IMR-90 (cell line): ENCODE results near the gene ERBB4. TPM values are rescaled to one million over a fixed set of nuclear protein-coding genes. Genes with fewer than 3 reads are reported as not detected.

Experiments
- ATAC-seq: fragments of 200-7000 bp; cut with Tn5 transposase; 2 replicates; pipeline ENCODE4 v1.9.1; 2020; ENCODE audit warnings: low read depth, mild to moderate bottlenecking, moderate library complexity
- BruUV-seq: library from RNA; stranded (reverse); fragments of 400-500 nt; replicated peaks from 2 replicates; lab custom pipeline; 2021; lab: Mats Ljungman, UMichigan
- CTCF ChIA-PET: fragments of 300-600 bp; formaldehyde crosslinking; extraction: SDS; loops from one replicate; lab custom pipeline; 2021; ENCODE audit warnings: antibody characterized with exemption; lab: Yijun Ruan, JAX
- POLR2A ChIA-PET: fragments of 300-600 bp; sonication (Branson Sonifier 250); formaldehyde crosslinking; loops from one replicate; lab custom pipeline; 2022; ENCODE audit warnings: antibody characterized with exemption; ENCODE audit not compliant: unreplicated experiment; lab: Charles Lee
- DNase-seq: peaks from one replicate; pipeline ENCODE4 v3.0.0; 2013
- H2AFZ ChIP-seq: replicated peaks from 2 replicates; pipeline ENCODE3; 2013; ENCODE audit warnings: low read length, mild to moderate bottlenecking; ENCODE audit not compliant: poor library complexity
- H2AK5ac ChIP-seq: 2 replicates; pipeline ENCODE4 v1.6.1; 2013; ENCODE audit warnings: low read depth, low read length, inconsistent platforms
- H2AK9ac ChIP-seq: replicated peaks from 2 replicates; pipeline ENCODE3; 2013; ENCODE audit warnings: mild to moderate bottlenecking, low read depth, low read length, moderate library complexity; ENCODE audit not compliant: poor library complexity
- H2BK120ac ChIP-seq: 2 replicates; pipeline ENCODE4 v1.6.1; 2013; ENCODE audit warnings: low read depth, low read length, inconsistent platforms
- H2BK15ac ChIP-seq: 3 replicates; pipeline ENCODE4 v1.6.1; 2013; ENCODE audit warnings: low read depth, low read length, inconsistent platforms
- H2BK20ac ChIP-seq: 2 replicates; pipeline ENCODE4 v1.6.1; 2013; ENCODE audit warnings: low read depth, mild to moderate bottlenecking, inconsistent platforms, low read length, moderate library complexity
- H2BK5ac ChIP-seq: 2 replicates; pipeline ENCODE4 v1.6.1; 2013; ENCODE audit warnings: mild to moderate bottlenecking, low read depth, low read length, inconsistent platforms; ENCODE audit not compliant: poor library complexity, severe bottlenecking
- H3K14ac ChIP-seq: replicated peaks from 2 replicates; pipeline ENCODE4 v1.6.1; 2013; ENCODE audit warnings: low read depth, low read length, inconsistent platforms
- H3K18ac ChIP-seq: 2 replicates; pipeline ENCODE4 v1.6.1; 2013; ENCODE audit warnings: low read depth, low read length, control low read depth
- H3K23ac ChIP-seq: 2 replicates; pipeline ENCODE4 v1.6.1; 2013; ENCODE audit warnings: low read depth, low read length, inconsistent platforms
- H3K27ac ChIP-seq: 2 replicates; pipeline ENCODE4 v1.5.1; 2013; ENCODE audit warnings: mild to moderate bottlenecking, control low read depth, low read length; ENCODE audit not compliant: insufficient read depth
- H3K27me3 ChIP-seq: 2 replicates; pipeline ENCODE4 v1.6.1; 2013; ENCODE audit warnings: low read length; ENCODE audit not compliant: control insufficient read depth, insufficient read depth
- H3K36me3 ChIP-seq: 2 replicates; pipeline ENCODE4 v1.6.1; 2013; ENCODE audit warnings: low read length, mixed read lengths; ENCODE audit not compliant: control insufficient read depth, insufficient read depth
- H3K4ac ChIP-seq: 2 replicates; pipeline ENCODE4 v1.6.1; 2013; ENCODE audit warnings: low read depth, low read length, inconsistent platforms
- H3K4me1 ChIP-seq: 2 replicates; pipeline ENCODE4 v1.6.1; 2013; ENCODE audit warnings: low read length, mixed read lengths; ENCODE audit not compliant: control insufficient read depth, insufficient read depth
- H3K4me2 ChIP-seq: 2 replicates; pipeline ENCODE4 v1.6.1; 2013; ENCODE audit warnings: low read depth, mild to moderate bottlenecking, control low read depth, low read length, moderate library complexity
- H3K4me3 ChIP-seq: 2 replicates; pipeline ENCODE4 v1.5.1; 2013; ENCODE audit warnings: low read depth, mild to moderate bottlenecking, control low read depth, low read length, moderate library complexity; ENCODE audit not compliant: insufficient read depth
- H3K56ac ChIP-seq: 2 replicates; pipeline ENCODE4 v1.6.1; 2013; ENCODE audit warnings: low read length, inconsistent platforms; ENCODE audit not compliant: insufficient read depth; ENCODE audit errors: extremely low read depth
- H3K79me1 ChIP-seq, 2 experiments: 2 replicates each; pipeline ENCODE4 v1.6.1; 2013; ENCODE audit warnings: low read length in 2 of 2, inconsistent platforms in 1 of 2, low read depth in 1 of 2
- H3K9ac ChIP-seq: 2 replicates; pipeline ENCODE4 v1.6.1; 2013; ENCODE audit warnings: low read depth, low read length, control low read depth
- H3K9me1 ChIP-seq: 2 replicates; pipeline ENCODE4 v1.6.1; 2013; ENCODE audit warnings: low read length, inconsistent platforms; ENCODE audit not compliant: insufficient read depth
- H3K9me3 ChIP-seq: 2 replicates; pipeline ENCODE4 v1.6.1; 2013; ENCODE audit warnings: low read length; ENCODE audit not compliant: control insufficient read depth, insufficient read depth
- H4K20me1 ChIP-seq: 2 replicates; pipeline ENCODE4 v1.6.1; 2013; ENCODE audit warnings: low read length, inconsistent platforms; ENCODE audit not compliant: insufficient read depth
- H4K5ac ChIP-seq: 2 replicates; pipeline ENCODE4 v1.6.1; 2013; ENCODE audit warnings: mild to moderate bottlenecking, low read depth, low read length, control low read depth
- H4K8ac ChIP-seq, 2 experiments: 2 replicates each; pipeline ENCODE4 v1.6.1; 2013; ENCODE audit warnings: low read depth in 2 of 2, low read length in 2 of 2, control low read depth in 1 of 2, inconsistent platforms in 1 of 2
- H4K91ac ChIP-seq: 2 replicates; pipeline ENCODE4 v1.6.1; 2013; ENCODE audit warnings: low read depth, low read length, inconsistent platforms; ENCODE audit not compliant: insufficient read depth
- CEBPB ChIP-seq: IDR thresholded peaks from 2 replicates; pipeline ENCODE4 v1.6.1; 2012; ENCODE audit warnings: low read depth, low read length, improper control_type of control experiment
- CTCF ChIP-seq: conservative IDR thresholded peaks from 2 replicates; pipeline ENCODE4 v1.5.1; 2012; ENCODE audit warnings: mild to moderate bottlenecking, low read depth, low read length, improper control_type of control experiment
- ELK1 ChIP-seq: fragments of 150-350 bp; IDR thresholded peaks from 2 replicates; pipeline ENCODE4 v1.6.1; 2016; ENCODE audit warnings: low read depth, mild to moderate bottlenecking, low read length, moderate library complexity, borderline replicate concordance
- FOS ChIP-seq: fragments of 150-350 bp; IDR thresholded peaks from 2 replicates; pipeline ENCODE4 v1.6.1; 2016; ENCODE audit warnings: low read depth, low read length
- MAZ ChIP-seq: IDR thresholded peaks from 2 replicates; pipeline ENCODE4 v1.6.1; 2012; ENCODE audit warnings: low read depth, mild to moderate bottlenecking, low read length, improper control_type of control experiment, moderate library complexity, borderline replicate concordance
- RCOR1 ChIP-seq: IDR thresholded peaks from 2 replicates; pipeline ENCODE4 v1.6.1; 2012; ENCODE audit warnings: mild to moderate bottlenecking, low read length, improper control_type of control experiment; ENCODE audit not compliant: insufficient replicate concordance
- RFX5 ChIP-seq: IDR thresholded peaks from 2 replicates; pipeline ENCODE4 v1.8.0; 2012; ENCODE audit warnings: low read depth, mild to moderate bottlenecking, low read length, moderate library complexity
- SMC3 ChIP-seq: fragments of 150-350 bp; IDR thresholded peaks from 2 replicates; pipeline ENCODE4 v1.6.1; 2016; ENCODE audit warnings: low read depth, mild to moderate bottlenecking, antibody characterized with exemption, low read length, moderate library complexity
- USF2 ChIP-seq: fragments of 150-350 bp; IDR thresholded peaks from 2 replicates; pipeline ENCODE4 v1.6.1; 2017; ENCODE audit warnings: mild to moderate bottlenecking, antibody characterized with exemption, low read length, low read depth
- WGBS, 2 experiments: methylation state at CpG; one replicate each; pipeline versions ENCODE4 v1.1.5 to v1.1.7; 2013; ENCODE audit warnings: missing lambda C conversion rate in 2 of 2; ENCODE audit not compliant: insufficient read length in 1 of 2; ENCODE audit errors: extremely low coverage in 2 of 2; 5-methylcytosine and 5-hydroxymethylcytosine counted together
- dilution Hi-C: fragments of 300-500 bp; cut with HindIII; formaldehyde crosslinking; loops from one replicate; pipeline ENCODE4 v1.14.3; 2018; ENCODE audit warnings: low sequenced_read_pairs; ENCODE audit not compliant: unreplicated experiment
- in situ Hi-C: fragments of 300-500 bp; cut with MboI; formaldehyde crosslinking; loops from 3 replicates; pipeline ENCODE4 v1.14.3; 2019; ENCODE audit warnings: low sequenced_read_pairs, inconsistent platforms, mixed read lengths
- intact Hi-C: fragments of 100-400 bp; cut with micrococcal nuclease; formaldehyde crosslinking; loops from 2 replicates; pipeline ENCODE4 v1.10.0; 2022
- polyA plus RNA-seq, 3 experiments: library from polyadenylated mRNA; depleted of rRNA; stranded (reverse); fragments of >200 nt; gene quantifications; 2 replicates each; pipeline ENCODE4 v1.2.3, GENCODE V29; 2012; ENCODE audit warnings: low replicate concordance in 1 of 3
- total RNA-seq: library from RNA; depleted of rRNA; stranded (reverse); fragments of >200 nt; gene quantifications from 2 replicates; pipeline ENCODE4 v1.2.3, GENCODE V29; 2012

ERBB4 gene
- total and polyA plus RNA-seq, 2 of the 4 experiments (the other 2 are of a cell fraction): not detected

- H3K4me1 ChIP-seq: no peaks in the 10 kb centered on the region
- 60% methylated on average over 3 of the region's 6 CpGs; no CpG with 5 or more reads in 1 of the 2 experiments for WGBS, 2 experiments
- ChIA-PET CTCF (no interaction called here), POLR2A (no interaction called here)
- no peak overlapping the region for H2BK20ac ChIP-seq
- no peak overlapping the region for H2BK120ac ChIP-seq
- H3K56ac ChIP-seq: no peak overlapping the region
- no peaks in the 10 kb centered on the region for H3K36me3 ChIP-seq
- H3K18ac ChIP-seq: no peak overlapping the region
- no peak overlapping the region for H3K4ac ChIP-seq
- no peak overlapping the region for H2BK5ac ChIP-seq
- H2AK5ac ChIP-seq: no peak overlapping the region
- no peak overlapping the region for H2AFZ ChIP-seq
- no peak overlapping the region for H3K23ac ChIP-seq
- H3K9me1 ChIP-seq: no peaks in the 10 kb centered on the region
- H3K4me3 ChIP-seq: no peak overlapping the region
- H3K79me1 ChIP-seq: no peaks in the 10 kb centered on the region
- BruUV-seq: no TSS peak
- no peak overlapping the region for H2BK15ac ChIP-seq
- H3K4me2 ChIP-seq: no peak overlapping the region
- in situ Hi-C loops (no loop called here), dilution Hi-C loops (no loop called here), intact Hi-C loops (no loop called here)
- H4K20me1 ChIP-seq: no peaks in the 10 kb centered on the region
- H3K14ac ChIP-seq: no peak overlapping the region
- DNase-seq: no peak
- H3K9ac ChIP-seq: no peak overlapping the region
- H4K8ac ChIP-seq: no peak overlapping the region
- no peak overlapping the region for H2AK9ac ChIP-seq
- H3K9me3 ChIP-seq: 0 out of 2 replicates have a peak, but pooled peaks cover 2% of the 10 kb centered on the region
- no peak overlapping the region for H4K5ac ChIP-seq
- no peak overlapping the region for H3K27ac ChIP-seq
- no peak overlapping the region for H4K91ac ChIP-seq
- TF ChIP-seq FOS (no peak), RCOR1 (no peak), CEBPB (no peak), SMC3 (no peak), CTCF (no peak), MAZ (no peak), ELK1 (no peak), USF2 (no peak), RFX5 (no peak)
- no peak for ATAC-seq
- H3K27me3 ChIP-seq: no peaks in the 10 kb centered on the region
Measured at GRCh38 chr2:211611061-211611518, 927.5 kb downstream of the ERBB4 start.
